ENCODE results near the gene DIDO1. TPM values are rescaled to one million over a fixed set of nuclear protein-coding genes. Genes with fewer than 3 reads are reported as not detected.

DIDO1 gene
- total RNA-seq, 2 experiments from 2014 or later: 65.1 to 70.6 TPM

- intact Hi-C loops (cut with micrococcal nuclease; ENCODE audit: unreplicated experiment): loop anchor here (10.0 kb wide), 1 partner anchor 53 kb away; the partner anchor contains the start of gene BHLHE23
- Histone ChIP-seq H3K9me2 (ENCODE audit: insufficient read depth, low read length) (no peaks in the 10 kb centered on the region), H2AFZ (ENCODE audit: low read length) (no peak overlapping the region), H3K9me3 (ENCODE audit: low read length) (peaks cover 10% of the 10 kb centered on the region), H4K20me1 (ENCODE audit: insufficient read depth, low read length) (no peaks in the 10 kb centered on the region), H3K4me1 (ENCODE audit: insufficient read depth, low read length, poor library complexity, severe bottlenecking) (peaks cover 24% of the 10 kb centered on the region), H3K4me3 (ENCODE audit: low read depth, low read length, poor library complexity, severe bottlenecking) (no peak overlapping the region), H3K79me2 (ENCODE audit: insufficient read depth, low read depth, low read length) (no peaks in the 10 kb centered on the region), H3K4me2 (ENCODE audit: low read length) (no peak overlapping the region; the same call in 1 of the 2 replicates), H3K27ac (ENCODE audit: low read depth, low read length, poor library complexity, severe bottlenecking) (no peak overlapping the region), H3K36me3 (ENCODE audit: insufficient read depth, low read length) (peaks cover 38% of the 10 kb centered on the region)
- BruUV-seq (replicated peaks): no TSS peak
- DNase-seq (ENCODE audit: low spot score): no peak
- ChIA-PET CTCF (ENCODE audit: unreplicated experiment) (no interaction called here), POLR2A (no interaction called here)
- TF ChIP-seq, protein P1, sequence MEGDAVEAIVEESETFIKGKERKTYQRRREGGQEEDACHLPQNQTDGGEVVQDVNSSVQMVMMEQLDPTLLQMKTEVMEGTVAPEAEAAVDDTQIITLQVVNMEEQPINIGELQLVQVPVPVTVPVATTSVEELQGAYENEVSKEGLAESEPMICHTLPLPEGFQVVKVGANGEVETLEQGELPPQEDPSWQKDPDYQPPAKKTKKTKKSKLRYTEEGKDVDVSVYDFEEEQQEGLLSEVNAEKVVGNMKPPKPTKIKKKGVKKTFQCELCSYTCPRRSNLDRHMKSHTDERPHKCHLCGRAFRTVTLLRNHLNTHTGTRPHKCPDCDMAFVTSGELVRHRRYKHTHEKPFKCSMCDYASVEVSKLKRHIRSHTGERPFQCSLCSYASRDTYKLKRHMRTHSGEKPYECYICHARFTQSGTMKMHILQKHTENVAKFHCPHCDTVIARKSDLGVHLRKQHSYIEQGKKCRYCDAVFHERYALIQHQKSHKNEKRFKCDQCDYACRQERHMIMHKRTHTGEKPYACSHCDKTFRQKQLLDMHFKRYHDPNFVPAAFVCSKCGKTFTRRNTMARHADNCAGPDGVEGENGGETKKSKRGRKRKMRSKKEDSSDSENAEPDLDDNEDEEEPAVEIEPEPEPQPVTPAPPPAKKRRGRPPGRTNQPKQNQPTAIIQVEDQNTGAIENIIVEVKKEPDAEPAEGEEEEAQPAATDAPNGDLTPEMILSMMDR (conservative IDR thresholded peaks at IDR 0.05; ENCODE audit: low read length): no peak
- no peak for TF ChIP-seq EZH2phosphoT487 (IDR thresholded peaks at IDR 0.05; ENCODE audit: borderline replicate concordance, low read depth, low read length)
Measured at GRCh38 chr20:62951896-62952372, 25.6 kb upstream of the DIDO1 start.

DNA sequence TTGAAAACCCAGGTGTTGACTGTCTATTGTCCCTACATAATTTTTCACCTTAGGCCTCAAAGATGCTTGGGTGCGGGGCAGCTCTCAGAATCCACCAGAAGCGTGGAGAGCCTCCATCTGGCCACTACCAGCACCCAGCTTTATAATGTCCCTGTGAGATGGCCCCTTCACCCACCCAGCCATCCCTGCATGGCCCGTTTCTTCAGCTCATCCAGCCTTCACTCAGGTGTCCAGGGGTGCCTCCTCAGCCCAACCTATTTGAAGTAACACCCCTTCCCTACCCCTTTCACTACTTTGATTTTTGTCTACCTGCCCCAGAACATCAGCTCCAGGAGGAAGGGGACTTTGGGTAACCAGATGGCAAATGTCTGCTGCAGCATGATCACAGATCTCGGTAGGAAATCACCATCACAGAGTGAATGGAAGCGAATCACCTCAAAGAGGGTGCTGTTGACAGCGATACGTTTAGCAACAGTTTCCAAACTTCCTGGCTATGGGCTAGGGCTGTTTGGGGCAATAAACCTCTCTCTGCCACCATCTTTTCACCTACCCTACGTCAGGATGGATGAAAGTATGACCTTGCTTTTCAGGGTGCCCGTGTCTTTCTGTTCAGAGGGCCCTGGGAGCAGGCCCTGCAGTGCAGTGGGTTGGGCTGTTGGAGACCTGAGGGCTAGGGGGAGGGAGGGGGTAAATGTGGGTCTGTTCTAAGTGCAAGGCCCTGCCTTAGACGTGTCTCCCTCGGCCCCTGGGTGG, 25.0 kb upstream of the DIDO1 start:
- no peaks in the 10 kb centered on the region for H4K20me1 ChIP-seq (ENCODE audit: insufficient read depth, low read length)
- intact Hi-C loops (cut with micrococcal nuclease; ENCODE audit: unreplicated experiment): loop anchor here (10.0 kb wide), 1 partner anchor 53 kb away; the partner anchor contains the start of gene BHLHE23
- peaks cover 10% of the 10 kb centered on the region for H3K9me3 ChIP-seq (ENCODE audit: low read length)
- H3K79me2 ChIP-seq (ENCODE audit: insufficient read depth, low read depth, low read length): no peaks in the 10 kb centered on the region
- no peak overlapping the region for H3K4me2 ChIP-seq (ENCODE audit: low read length)
- no peak overlapping the region for H3K4me3 ChIP-seq (ENCODE audit: low read depth, low read length, poor library complexity, severe bottlenecking)
- no peak for DNase-seq (ENCODE audit: low spot score)
- POLR2A ChIA-PET: no interaction called here
- TF ChIP-seq, protein P1 (conservative IDR thresholded peaks at IDR 0.05; ENCODE audit: low read length): no peak
- TF ChIP-seq EZH2phosphoT487 (IDR thresholded peaks at IDR 0.05; ENCODE audit: borderline replicate concordance, low read depth, low read length): no peak
- H3K27ac ChIP-seq (ENCODE audit: low read depth, low read length, poor library complexity, severe bottlenecking): no peak overlapping the region
- peaks cover 44% of the 10 kb centered on the region for H3K36me3 ChIP-seq (ENCODE audit: insufficient read depth, low read length)
- peaks cover 24% of the 10 kb centered on the region for H3K4me1 ChIP-seq (ENCODE audit: insufficient read depth, low read length, poor library complexity, severe bottlenecking)
- H3K9me2 ChIP-seq (ENCODE audit: insufficient read depth, low read length): no peaks in the 10 kb centered on the region
- BruUV-seq (replicated peaks): no TSS peak
- no peak overlapping the region for H2AFZ ChIP-seq (ENCODE audit: low read length)
- CTCF ChIA-PET (ENCODE audit: unreplicated experiment): no interaction called here

DNA sequence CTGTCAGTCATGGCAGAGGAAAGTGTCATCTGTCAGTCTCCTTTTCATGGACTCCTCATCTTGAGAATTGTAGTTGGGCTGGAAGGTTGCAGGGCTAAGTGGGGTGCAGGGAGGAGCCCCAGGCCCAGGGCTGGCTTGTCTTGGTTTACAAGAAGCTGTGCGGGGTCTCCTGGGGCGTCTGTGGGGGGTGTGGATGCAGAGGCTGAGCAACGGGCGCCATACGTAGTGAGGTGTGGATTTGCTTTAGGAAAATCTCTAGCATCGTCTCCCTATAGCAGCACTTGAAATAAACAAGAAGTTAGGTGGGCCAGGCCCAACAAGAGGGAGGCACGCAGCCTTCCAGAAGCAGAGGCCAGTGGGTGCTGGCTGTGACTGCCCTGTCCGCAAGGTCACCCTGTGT, 24.4 kb upstream of the DIDO1 start:
- Histone ChIP-seq H2AFZ (ENCODE audit: low read length) (no peak overlapping the region), H3K79me2 (ENCODE audit: insufficient read depth, low read depth, low read length) (no peaks in the 10 kb centered on the region), H3K4me1 (ENCODE audit: insufficient read depth, low read length, poor library complexity, severe bottlenecking) (peaks cover 24% of the 10 kb centered on the region), H3K27ac (ENCODE audit: low read depth, low read length, poor library complexity, severe bottlenecking) (no peak overlapping the region), H3K36me3 (ENCODE audit: insufficient read depth, low read length) (peaks cover 50% of the 10 kb centered on the region), H3K9me2 (ENCODE audit: insufficient read depth, low read length) (no peaks in the 10 kb centered on the region), H4K20me1 (ENCODE audit: insufficient read depth, low read length) (no peaks in the 10 kb centered on the region), H3K4me2 (ENCODE audit: low read length) (no peak overlapping the region), H3K4me3 (ENCODE audit: low read depth, low read length, poor library complexity, severe bottlenecking) (no peak overlapping the region), H3K9me3 (ENCODE audit: low read length) (peaks cover 10% of the 10 kb centered on the region)
- POLR2A ChIA-PET: no interaction called here
- BruUV-seq (replicated peaks): no TSS peak
- intact Hi-C loops (cut with micrococcal nuclease; ENCODE audit: unreplicated experiment): loop anchor here (10.0 kb wide), 1 partner anchor 54 kb away; the partner anchor contains the start of gene BHLHE23
- no peak for TF ChIP-seq EZH2phosphoT487 (IDR thresholded peaks at IDR 0.05; ENCODE audit: borderline replicate concordance, low read depth, low read length)
- TF ChIP-seq, protein P1 (conservative IDR thresholded peaks at IDR 0.05; ENCODE audit: low read length): no peak
- CTCF ChIA-PET (ENCODE audit: unreplicated experiment): no interaction called here
- no peak for DNase-seq (ENCODE audit: low spot score)
